Esophagus squamous epithelium (tissue), 4 donors: ENCODE results near the gene ABCA8.

Experiments used
- CTCF ChIP-seq, 6 experiments: fragments of 450-650 bp in 4 of 6; fragments of 200-600 bp in 2 of 6; sonication (generic) in 2 of 6; IDR thresholded peaks; one replicate each; pipeline ENCODE4 v1.5.1; 2016 to 2019; ENCODE audit warnings: antibody characterized with exemption in 6 of 6, mild to moderate bottlenecking in 4 of 6, moderate library complexity in 4 of 6
- POLR2A ChIP-seq, 4 donors: fragments of 450-650 bp; IDR thresholded peaks; one replicate each; pipeline ENCODE4 v1.6.1; 2017; ENCODE audit warnings: antibody characterized with exemption in 4 of 4, mild to moderate bottlenecking in 4 of 4, moderate library complexity in 3 of 4

GRCh38 chr17:68867759-68868516 is 87.3 kb downstream of the ABCA8 start:
- TF ChIP-seq CTCF (IDR thresholded peaks at IDR 0.05) (no peak), POLR2A (IDR thresholded peaks at IDR 0.05) (no peak)
